SU-DHL-6 (cell line): ENCODE results near the gene EFCAB6.

Experiments
- H2AFZ ChIP-seq: fragments of 200-600 bp; sonication (generic); 2 replicates; pipeline ENCODE4 v1.6.1; 2014; ENCODE audit warnings: low read depth, mild to moderate bottlenecking, moderate library complexity, mixed read lengths, antibody characterized with exemption, low read length; ENCODE audit not compliant: severe bottlenecking
- H3F3A ChIP-seq: fragments of 200-600 bp; shearing (Covaris generic); 2 replicates; pipeline ENCODE4 v1.6.0; 2016; ENCODE audit warnings: antibody characterized with exemption, mild to moderate bottlenecking; ENCODE audit not compliant: insufficient read depth
- H3K27ac ChIP-seq: fragments of 200-600 bp; sonication (generic); 2 replicates; pipeline ENCODE4 v1.5.1; 2016; ENCODE audit warnings: low read depth, mild to moderate bottlenecking, low read length, moderate library complexity, mixed read lengths
- H3K27me3 ChIP-seq: fragments of 200-600 bp; sonication (generic), shearing (Covaris generic); 2 replicates; pipeline ENCODE4 v1.6.0; 2014; ENCODE audit warnings: mild to moderate bottlenecking, low read length
- H3K36me3 ChIP-seq: fragments of 200-600 bp; sonication (generic); 2 replicates; pipeline ENCODE4 v1.6.1; 2014; ENCODE audit warnings: mild to moderate bottlenecking, low read length, mixed read lengths
- H3K4me2 ChIP-seq: fragments of 300-600, 200-600 bp; shearing (Covaris generic), sonication (generic); 2 replicates; pipeline ENCODE4 v1.6.0; 2014; ENCODE audit warnings: low read length, low read depth, mild to moderate bottlenecking; ENCODE audit not compliant: poor library complexity, severe bottlenecking
- H3K4me3 ChIP-seq: fragments of 200-600 bp; sonication (generic); 2 replicates; pipeline ENCODE4 v1.5.1; 2014; ENCODE audit warnings: antibody characterized with exemption, low read length, mild to moderate bottlenecking, mixed read lengths; ENCODE audit not compliant: insufficient read depth, poor library complexity, severe bottlenecking
- H3K79me2 ChIP-seq: fragments of 200-600 bp; sonication (generic); 2 replicates; pipeline ENCODE4 v1.6.1; 2014; ENCODE audit warnings: mild to moderate bottlenecking, low read length, moderate library complexity; ENCODE audit not compliant: insufficient read depth
- H3K9ac ChIP-seq: fragments of 200-600 bp; sonication (generic); 2 replicates; pipeline ENCODE4 v1.7.0; 2014; ENCODE audit warnings: mild to moderate bottlenecking, low read length
- H3K9me2 ChIP-seq: fragments of 200-600 bp; sonication (generic); replicated peaks from 2 replicates; pipeline ENCODE4 v1.6.1; 2014; ENCODE audit warnings: low read length; ENCODE audit not compliant: insufficient read depth
- H3K9me3 ChIP-seq: fragments of 200-600 bp; sonication (generic); 2 replicates; pipeline ENCODE4 v1.6.1; 2014; ENCODE audit warnings: low read length, mixed read lengths; ENCODE audit not compliant: insufficient read depth
- H4K20me1 ChIP-seq: fragments of 200-600 bp; sonication (generic); 2 replicates; pipeline ENCODE4 v1.6.1; 2014; ENCODE audit warnings: low read depth, mild to moderate bottlenecking, antibody characterized with exemption, low read length, moderate library complexity, mixed read lengths
- CTCF ChIP-seq: fragments of 200-600 bp; sonication (generic); IDR thresholded peaks from one replicate; pipeline ENCODE4 v1.5.1; 2017; ENCODE audit warnings: antibody characterized with exemption, mild to moderate bottlenecking, low read length, moderate library complexity; ENCODE audit not compliant: insufficient read depth, poor library complexity, severe bottlenecking
- EZH2phosphoT487 ChIP-seq: fragments of 200-600 bp; sonication (generic), shearing (Covaris generic); conservative IDR thresholded peaks from 2 replicates; pipeline ENCODE4 v1.6.1; 2018; ENCODE audit warnings: mild to moderate bottlenecking, antibody characterized with exemption, low read length, moderate library complexity, mixed read lengths

The EFCAB6 gene

GRCh38 chr22:43550672-43551071, 261.4 kb downstream of the EFCAB6 start:
- H3K27me3 ChIP-seq = no peaks in the 10 kb centered on the region
- no peaks in the 10 kb centered on the region for H3F3A ChIP-seq
- H3K4me2 ChIP-seq = no peak overlapping the region
- H3K9me3 ChIP-seq = no peaks in the 10 kb centered on the region
- no peak overlapping the region for H2AFZ ChIP-seq
- H3K36me3 ChIP-seq = no peaks in the 10 kb centered on the region
- H3K9ac ChIP-seq = no peak overlapping the region
- TF ChIP-seq CTCF (no peak), EZH2phosphoT487 (no peak)
- no peak overlapping the region for H3K27ac ChIP-seq
- H3K9me2 ChIP-seq = no peaks in the 10 kb centered on the region
- no peak overlapping the region for H3K4me3 ChIP-seq
- no peaks in the 10 kb centered on the region for H3K79me2 ChIP-seq
- H4K20me1 ChIP-seq = no peaks in the 10 kb centered on the region

GRCh38 chr22:43550024-43550620, 262.0 kb downstream of the EFCAB6 start:
- no peaks in the 10 kb centered on the region for H3K9me2 ChIP-seq
- H3K9me3 ChIP-seq = no peaks in the 10 kb centered on the region
- H3K79me2 ChIP-seq = no peaks in the 10 kb centered on the region
- no peaks in the 10 kb centered on the region for H3K27me3 ChIP-seq
- TF ChIP-seq EZH2phosphoT487 (no peak), CTCF (no peak)
- no peaks in the 10 kb centered on the region for H4K20me1 ChIP-seq
- H2AFZ ChIP-seq = no peak overlapping the region
- no peak overlapping the region for H3K27ac ChIP-seq
- H3K4me3 ChIP-seq = no peak overlapping the region
- H3F3A ChIP-seq = no peaks in the 10 kb centered on the region
- no peak overlapping the region for H3K4me2 ChIP-seq
- no peak overlapping the region for H3K9ac ChIP-seq
- H3K36me3 ChIP-seq = no peaks in the 10 kb centered on the region

DNA sequence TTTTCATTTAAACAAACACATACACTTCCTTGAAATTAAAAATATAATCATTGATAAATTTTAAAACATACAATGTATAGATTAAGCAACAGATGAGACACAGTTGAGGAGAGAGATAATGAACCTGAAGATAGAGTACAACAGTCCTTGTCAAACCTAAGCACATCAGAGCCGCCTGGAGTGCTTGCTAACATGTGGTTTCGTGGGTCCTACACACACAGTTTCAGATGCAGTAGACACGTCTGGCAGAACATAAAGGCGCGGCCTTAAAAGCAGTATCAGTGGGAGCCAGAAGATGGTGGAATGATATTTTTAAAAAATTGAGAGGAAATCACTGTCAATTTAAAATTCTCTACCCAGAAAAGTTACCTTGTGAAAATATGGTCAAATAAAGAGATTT, 265.9 kb downstream of the EFCAB6 start:
- TF ChIP-seq EZH2phosphoT487 = no peak
- no peak for TF ChIP-seq CTCF
- Histone ChIP-seq H4K20me1 (no peaks in the 10 kb centered on the region), H3K27me3 (no peaks in the 10 kb centered on the region), H3K9me2 (no peaks in the 10 kb centered on the region), H3K36me3 (no peaks in the 10 kb centered on the region), H2AFZ (no peak overlapping the region), H3K9me3 (no peaks in the 10 kb centered on the region), H3K4me3 (no peak overlapping the region), H3K79me2 (no peaks in the 10 kb centered on the region), H3K27ac (no peak overlapping the region), H3F3A (no peaks in the 10 kb centered on the region), H3K4me2 (no peak overlapping the region), H3K9ac (no peak overlapping the region)
